Hepatocyte (in vitro differentiated cells): ENCODE results near the gene DOHH. TPM values are rescaled to one million over a fixed set of nuclear protein-coding genes. Genes with fewer than 3 reads are reported as not detected.

Experiments
- DNase-seq: peaks from one replicate; pipeline ENCODE4 v3.0.0-alpha.2; 2016; ENCODE audit warnings: low spot score
- H2AFZ ChIP-seq: fragments of 200-600 bp; sonication (generic); 2 replicates; pipeline ENCODE4 v1.6.0; 2016; ENCODE audit warnings: antibody characterized with exemption, mild to moderate bottlenecking
- H3K27ac ChIP-seq: fragments of 200-600 bp; sonication (generic); 2 replicates; pipeline ENCODE4 v1.5.1; 2016; ENCODE audit warnings: mild to moderate bottlenecking
- H3K27me3 ChIP-seq: fragments of 200-600 bp; sonication (generic); 2 replicates; pipeline ENCODE4 v1.6.1; 2016
- H3K36me3 ChIP-seq: fragments of 200-600 bp; sonication (generic); replicated peaks from 2 replicates; pipeline ENCODE4 v1.5.1; 2016; ENCODE audit warnings: low read depth; ENCODE audit not compliant: insufficient read depth
- H3K4me1 ChIP-seq: fragments of 200-600 bp; sonication (generic); 2 replicates; pipeline ENCODE4 v1.5.1; 2016; ENCODE audit warnings: mild to moderate bottlenecking, moderate library complexity; ENCODE audit not compliant: insufficient read depth
- H3K4me2 ChIP-seq: fragments of 200-600 bp; sonication (generic); 2 replicates; pipeline ENCODE4 v1.6.0; 2016
- H3K4me3 ChIP-seq: fragments of 200-600 bp; sonication (generic); 2 replicates; pipeline ENCODE4 v1.5.1; 2016; ENCODE audit warnings: mild to moderate bottlenecking
- H3K79me2 ChIP-seq: fragments of 200-600 bp; sonication (generic); 2 replicates; pipeline ENCODE4 v1.6.0; 2017; ENCODE audit warnings: mild to moderate bottlenecking
- H3K9me2 ChIP-seq: fragments of 200-600 bp; sonication (generic); replicated peaks from 2 replicates; pipeline ENCODE4 v1.6.0; 2017; ENCODE audit warnings: mild to moderate bottlenecking; ENCODE audit not compliant: insufficient read depth
- H3K9me3 ChIP-seq: fragments of 200-600 bp; sonication (generic); 2 replicates; pipeline ENCODE4 v1.5.1; 2016; ENCODE audit warnings: low read depth, mild to moderate bottlenecking
- H4K20me1 ChIP-seq: fragments of 200-600 bp; sonication (generic); 2 replicates; pipeline ENCODE4 v1.6.0; 2016; ENCODE audit warnings: mild to moderate bottlenecking; ENCODE audit not compliant: insufficient read depth, poor library complexity, severe bottlenecking
- EZH2 ChIP-seq: fragments of 200-600 bp; sonication (generic); IDR thresholded peaks from 2 replicates; pipeline ENCODE4 v1.6.1; 2016; ENCODE audit warnings: antibody characterized with exemption, mild to moderate bottlenecking, borderline replicate concordance
- EZH2phosphoT487 ChIP-seq: fragments of 200-600 bp; sonication (generic); IDR thresholded peaks from one replicate; pipeline ENCODE4 v1.6.1; 2018; ENCODE audit warnings: antibody characterized with exemption, mild to moderate bottlenecking, low read depth, moderate library complexity; ENCODE audit not compliant: unreplicated experiment, severe bottlenecking
- WGBS: methylation state at CpG from one replicate; pipeline ENCODE4 v1.1.6; 2016; ENCODE audit warnings: low lambda C conversion rate; ENCODE audit errors: missing lambda C conversion rate; 5-methylcytosine and 5-hydroxymethylcytosine counted together
- polyA plus RNA-seq: library from polyadenylated mRNA; unstranded; fragments of >200 nt; fragmentation: Nextera tagmentation; extraction: Ambion mirVana; gene quantifications from 2 replicates; pipeline ENCODE4 v1.2.1, GENCODE V29; 2016
- total RNA-seq: library from RNA; depleted of rRNA; stranded (reverse); fragments of >200 nt; gene quantifications from 2 replicates; pipeline ENCODE4 v1.2.3, GENCODE V29; 2014
- TF ChIP-seq, protein P1 (sequence below): fragments of 200-600 bp; sonication (generic); IDR thresholded peaks from 2 replicates; pipeline ENCODE4 v1.5.1; 2016; ENCODE audit warnings: antibody characterized with exemption, mild to moderate bottlenecking; ENCODE audit not compliant: poor library complexity

The DOHH gene
- total and polyA plus RNA-seq, 2 experiments from 2014 or later = 14.9 to 17.6 TPM

DNA sequence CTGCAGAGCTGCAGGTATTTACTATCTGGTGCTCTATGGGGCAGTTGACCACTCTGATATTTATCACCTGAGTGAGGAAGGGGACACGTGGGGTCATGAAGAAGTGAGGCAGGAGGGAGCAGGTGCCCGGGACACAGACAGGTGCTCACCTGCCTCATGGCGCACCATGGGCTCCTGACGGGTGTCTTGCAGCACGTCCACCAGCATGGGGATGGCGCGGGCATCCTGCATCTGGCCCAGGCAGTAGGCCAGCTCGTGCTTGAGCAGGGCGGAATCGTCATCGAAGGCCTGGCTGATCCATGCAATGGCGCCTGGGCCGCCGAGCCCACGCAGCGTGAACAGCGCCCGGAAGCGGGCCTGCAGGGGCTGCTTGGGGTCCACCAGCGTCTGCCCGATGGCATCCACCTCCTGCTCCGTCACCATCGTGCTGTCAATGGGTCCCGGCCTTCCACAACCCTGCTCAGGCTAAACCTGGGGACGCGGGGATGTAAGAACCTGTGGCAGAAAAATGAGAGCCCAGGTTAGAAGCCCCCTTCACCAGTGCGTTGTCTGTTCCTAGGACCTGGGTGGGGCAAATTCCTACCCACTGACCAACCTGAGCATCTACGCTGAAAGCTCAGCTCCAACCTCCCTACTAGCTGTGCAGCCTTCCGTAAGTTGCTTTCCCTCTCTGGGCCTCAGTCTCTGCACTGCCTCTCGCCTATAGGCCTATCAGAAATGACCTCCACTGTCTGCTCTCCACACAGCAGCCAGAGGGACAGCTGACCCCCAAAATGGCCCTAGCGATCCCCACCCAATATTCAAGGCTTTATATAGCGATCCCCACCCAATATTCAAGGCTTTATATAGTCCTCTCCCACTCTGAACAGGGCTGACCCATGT is 3.8 kb downstream of the DOHH start:
- Histone ChIP-seq H3K36me3 (no peaks in the 10 kb centered on the region), H2AFZ (no peak overlapping the region), H3K27me3 (no peaks in the 10 kb centered on the region), H3K9me2 (no peaks in the 10 kb centered on the region), H3K27ac (no peak overlapping the region), H3K4me1 (peaks cover 4% of the 10 kb centered on the region), H3K79me2 (peaks cover 32% of the 10 kb centered on the region), H3K4me2 (no peak overlapping the region), H3K4me3 (no peak overlapping the region), H4K20me1 (no peaks in the 10 kb centered on the region), H3K9me3 (no peaks in the 10 kb centered on the region)
- DNase-seq = no peak
- TF ChIP-seq EZH2 = no peak
- TF ChIP-seq, protein P1, sequence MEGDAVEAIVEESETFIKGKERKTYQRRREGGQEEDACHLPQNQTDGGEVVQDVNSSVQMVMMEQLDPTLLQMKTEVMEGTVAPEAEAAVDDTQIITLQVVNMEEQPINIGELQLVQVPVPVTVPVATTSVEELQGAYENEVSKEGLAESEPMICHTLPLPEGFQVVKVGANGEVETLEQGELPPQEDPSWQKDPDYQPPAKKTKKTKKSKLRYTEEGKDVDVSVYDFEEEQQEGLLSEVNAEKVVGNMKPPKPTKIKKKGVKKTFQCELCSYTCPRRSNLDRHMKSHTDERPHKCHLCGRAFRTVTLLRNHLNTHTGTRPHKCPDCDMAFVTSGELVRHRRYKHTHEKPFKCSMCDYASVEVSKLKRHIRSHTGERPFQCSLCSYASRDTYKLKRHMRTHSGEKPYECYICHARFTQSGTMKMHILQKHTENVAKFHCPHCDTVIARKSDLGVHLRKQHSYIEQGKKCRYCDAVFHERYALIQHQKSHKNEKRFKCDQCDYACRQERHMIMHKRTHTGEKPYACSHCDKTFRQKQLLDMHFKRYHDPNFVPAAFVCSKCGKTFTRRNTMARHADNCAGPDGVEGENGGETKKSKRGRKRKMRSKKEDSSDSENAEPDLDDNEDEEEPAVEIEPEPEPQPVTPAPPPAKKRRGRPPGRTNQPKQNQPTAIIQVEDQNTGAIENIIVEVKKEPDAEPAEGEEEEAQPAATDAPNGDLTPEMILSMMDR = no peak
- no peak for TF ChIP-seq EZH2phosphoT487
- 98% methylated on average over 31 of the region's 32 CpGs for WGBS

GRCh38 chr19:3494559-3494958 is 5.9 kb downstream of the DOHH start:
- H3K9me3 ChIP-seq = no peaks in the 10 kb centered on the region
- H3K4me1 ChIP-seq = peaks cover 1% of the 10 kb centered on the region
- no peaks in the 10 kb centered on the region for H3K9me2 ChIP-seq
- WGBS = 96% methylated on average over 18 of the region's 18 CpGs
- TF ChIP-seq, protein P1 = no peak
- TF ChIP-seq EZH2 (no peak), EZH2phosphoT487 (no peak)
- no peak overlapping the region for H3K4me2 ChIP-seq
- H3K27me3 ChIP-seq = no peaks in the 10 kb centered on the region
- peaks cover 25% of the 10 kb centered on the region for H3K79me2 ChIP-seq
- H2AFZ ChIP-seq = no peak overlapping the region
- no peaks in the 10 kb centered on the region for H3K36me3 ChIP-seq
- H3K4me3 ChIP-seq = no peak overlapping the region
- H3K27ac ChIP-seq = no peak overlapping the region
- no peak for DNase-seq
- H4K20me1 ChIP-seq = no peaks in the 10 kb centered on the region

- WGBS = 85% methylated on average over 15 of the region's 15 CpGs
- no peaks in the 10 kb centered on the region for H3K4me1 ChIP-seq
Measured at GRCh38 chr19:3494051-3494450, 6.4 kb downstream of the DOHH start.

More at GRCh38 chr19:3494051-3494450, 6.4 kb downstream of the DOHH start:
- TF ChIP-seq, protein P1 = no peak
- TF ChIP-seq EZH2 = no peak
- no peak for TF ChIP-seq EZH2phosphoT487
- Histone ChIP-seq H2AFZ (no peak overlapping the region), H3K9me2 (no peaks in the 10 kb centered on the region), H3K79me2 (peaks cover 20% of the 10 kb centered on the region), H3K27ac (no peak overlapping the region), H3K36me3 (no peaks in the 10 kb centered on the region), H4K20me1 (no peaks in the 10 kb centered on the region), H3K9me3 (no peaks in the 10 kb centered on the region), H3K4me3 (no peak overlapping the region), H3K4me2 (no peak overlapping the region), H3K27me3 (no peaks in the 10 kb centered on the region)
- DNase-seq = no peak
